GM19397 (cell line): ENCODE measurements around the gene MAPK4.

Experiments used
- ATAC-seq: cut with Tn5 transposase; IDR thresholded peaks from one replicate; pipeline ENCODE4 v1.9.1; 2021; ENCODE audit warnings: mild to moderate bottlenecking, moderate library complexity; ENCODE audit not compliant: unreplicated experiment

The MAPK4 gene

GRCh38 chr18:50622865-50623393, 63.0 kb downstream of the MAPK4 start:
- ATAC-seq = no peak

GRCh38 chr18:50623694-50624352, 63.9 kb downstream of the MAPK4 start:
- no peak for ATAC-seq

GRCh38 chr18:50624981-50625380, 65.1 kb downstream of the MAPK4 start:
- no peak for ATAC-seq

GRCh38 chr18:50626317-50626716, 66.4 kb downstream of the MAPK4 start:
- no peak for ATAC-seq

- no peak for ATAC-seq
Measured at GRCh38 chr18:50627594-50628532, 68.0 kb downstream of the MAPK4 start.

DNA sequence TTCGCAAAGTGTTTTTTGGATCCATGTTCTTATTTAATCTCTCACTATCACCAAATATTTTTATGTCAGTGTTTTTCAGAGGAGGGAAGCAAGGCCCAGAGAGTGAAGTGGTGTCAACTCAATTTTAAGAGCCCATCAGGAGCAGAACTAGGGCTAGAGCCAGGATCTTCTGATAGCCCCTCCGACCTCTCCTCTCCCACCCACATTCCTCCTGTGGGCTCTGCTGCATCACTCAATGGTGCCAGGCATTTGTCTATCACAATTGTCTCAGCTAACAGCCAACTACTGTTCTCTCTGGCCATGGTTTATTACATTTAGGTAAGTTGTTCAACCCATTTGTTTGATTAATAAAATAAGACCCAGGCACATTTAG, 68.6 kb downstream of the MAPK4 start:
- ATAC-seq = no peak

GRCh38 chr18:50629148-50629631, 69.3 kb downstream of the MAPK4 start:
- no peak for ATAC-seq

GRCh38 chr18:50630895-50631294, 71.0 kb downstream of the MAPK4 start:
- ATAC-seq = no peak

GRCh38 chr18:50632895-50633515, 73.1 kb downstream of the MAPK4 start:
- ATAC-seq = no peak

DNA sequence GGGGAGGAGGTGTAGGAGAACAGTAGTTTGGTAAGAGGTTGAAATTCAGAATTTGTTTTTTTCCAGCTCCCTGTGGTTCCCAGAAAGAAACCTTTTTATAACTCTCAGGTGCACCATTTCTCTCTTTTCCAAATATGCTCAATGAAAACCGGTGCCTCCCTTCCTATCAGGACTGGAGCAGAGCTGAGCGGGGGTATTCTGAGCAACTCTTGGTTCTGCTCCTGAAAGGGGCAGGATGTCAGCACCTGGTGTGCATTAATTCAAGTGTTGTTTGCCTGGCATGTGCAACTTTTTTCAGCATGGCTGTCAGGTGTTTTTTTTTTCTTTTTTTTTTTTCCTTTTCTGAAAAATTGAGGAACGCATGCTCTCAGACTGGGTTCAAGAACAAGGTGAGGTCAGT, 74.1 kb downstream of the MAPK4 start:
- no peak for ATAC-seq

GRCh38 chr18:50636366-50637057, 76.6 kb downstream of the MAPK4 start:
- no peak for ATAC-seq

DNA sequence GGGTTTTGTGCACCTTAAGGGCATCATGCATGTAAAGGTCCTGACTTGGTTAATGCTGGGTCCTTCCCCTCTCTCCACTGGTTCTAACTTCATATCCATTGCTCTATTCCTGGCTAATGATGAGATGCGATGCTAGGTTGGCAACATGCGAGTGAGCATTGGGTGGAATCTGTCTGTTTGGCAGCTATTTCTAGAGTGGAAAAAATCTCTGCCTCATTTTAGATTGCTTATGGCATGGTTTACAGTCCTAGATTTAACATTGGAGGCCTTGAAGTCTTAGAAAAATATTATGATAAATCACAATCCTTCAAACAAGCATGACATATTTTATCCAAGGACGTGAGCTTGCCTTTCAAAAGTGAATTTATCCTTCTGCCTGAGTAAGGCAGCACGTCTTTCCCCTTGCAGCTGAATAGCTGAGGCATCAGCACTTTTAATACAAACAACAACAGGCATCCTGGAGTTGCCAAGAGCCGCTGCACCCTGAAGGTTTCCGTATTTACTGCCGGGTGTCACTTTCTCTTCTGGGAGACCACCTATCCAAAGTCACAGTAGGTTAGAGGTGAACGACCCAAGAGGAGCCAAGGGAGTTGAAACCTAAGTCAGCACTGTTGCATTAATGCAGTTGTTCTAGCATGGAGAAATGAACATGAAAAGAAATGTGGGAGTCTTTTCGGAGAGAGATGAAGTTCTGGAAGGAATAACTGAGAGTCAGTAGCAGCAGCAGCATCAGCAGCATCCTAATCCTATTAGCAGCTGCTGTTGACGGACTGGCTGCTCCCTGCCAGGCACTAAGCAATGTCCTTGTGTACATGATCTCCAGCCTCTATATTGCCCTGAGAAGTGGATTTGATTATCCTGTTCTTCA, 78.4 kb downstream of the MAPK4 start:
- ATAC-seq = no peak

- ATAC-seq = no peak
Measured at GRCh38 chr18:50638884-50639420, 79.1 kb downstream of the MAPK4 start.

GRCh38 chr18:50639711-50640110, 79.8 kb downstream of the MAPK4 start:
- ATAC-seq = no peak

DNA sequence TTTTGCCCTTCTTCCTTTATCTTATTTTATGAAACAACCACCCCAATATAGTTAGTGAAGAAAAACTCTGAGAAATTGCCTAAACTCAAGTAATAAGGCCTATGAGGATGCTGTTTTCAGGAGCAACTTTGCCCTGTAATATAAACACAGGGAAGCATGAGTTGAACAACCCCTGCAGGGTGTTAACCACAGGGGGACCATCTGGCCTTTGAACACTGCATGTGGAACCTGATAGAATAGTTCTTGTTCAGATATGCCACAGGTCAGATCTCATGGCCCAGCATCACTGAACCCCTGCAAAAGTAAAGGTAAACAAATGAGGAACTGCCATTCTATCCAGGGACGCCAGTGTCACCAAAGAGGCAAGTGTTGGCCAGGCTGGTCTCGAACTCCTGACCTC, 82.6 kb downstream of the MAPK4 start:
- no peak for ATAC-seq

GRCh38 chr18:50644146-50644545, 84.3 kb downstream of the MAPK4 start:
- ATAC-seq = no peak

DNA sequence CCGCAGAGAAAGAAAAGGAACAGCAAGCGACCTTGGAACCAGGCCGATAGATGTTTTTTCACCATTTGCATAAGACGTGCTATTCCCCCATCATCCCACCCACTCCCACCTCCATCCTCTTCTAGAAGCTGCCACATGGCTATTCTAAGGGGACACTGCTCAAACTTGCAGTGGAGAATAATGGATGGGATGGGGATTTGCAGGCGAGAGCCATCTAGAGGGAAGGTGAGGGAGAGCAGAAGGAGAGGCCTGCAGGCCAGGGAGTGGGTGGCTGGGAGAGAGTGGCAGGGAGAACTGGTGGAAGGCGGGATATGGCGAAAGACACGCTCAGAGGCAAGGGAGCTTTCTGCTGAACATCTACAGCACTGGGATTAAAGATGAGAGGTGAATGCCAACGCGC, 84.9 kb downstream of the MAPK4 start:
- no peak for ATAC-seq

- no peak for ATAC-seq
Measured at GRCh38 chr18:50647237-50647636, 87.3 kb downstream of the MAPK4 start.

- ATAC-seq = no peak
Measured at GRCh38 chr18:50647792-50648191, 87.9 kb downstream of the MAPK4 start.

GRCh38 chr18:50649821-50650220, 89.9 kb downstream of the MAPK4 start:
- no peak for ATAC-seq
